ENCODE measurements around the gene NBEAL1.

GRCh38 chr2:203045867-203046266, 31.2 kb downstream of the NBEAL1 start:
- no peak for TF ChIP-seq CTCF (IDR thresholded peaks at IDR 0.05; ENCODE audit: control extremely low read depth in 1 of 3, insufficient read depth in 1 of 3, low read depth in 1 of 3, low read length in 3 of 3)
- TF ChIP-seq USF2 (IDR thresholded peaks at IDR 0.05; ENCODE audit: low read length) = no peak
- TF ChIP-seq MAFK (IDR thresholded peaks at IDR 0.05; ENCODE audit: low read depth, low read length) = no peak
- TF ChIP-seq POLR2A (IDR thresholded peaks at IDR 0.05; ENCODE audit: control extremely low read depth in 1 of 2, low read depth in 2 of 2, low read length in 2 of 2) = no peak
- TF ChIP-seq KDM5A (IDR thresholded peaks at IDR 0.05; ENCODE audit: low read length) = no peak
- no peak for TF ChIP-seq RAD21 (IDR thresholded peaks at IDR 0.05 in 1 of 2, conservative IDR thresholded peaks at IDR 0.05 in 1 of 2; ENCODE audit: low read depth in 2 of 2, low read length in 2 of 2)
- TF ChIP-seq TCF12 (IDR thresholded peaks at IDR 0.05; ENCODE audit: low read depth, low read length) = no peak
- no peak for TF ChIP-seq POLR2AphosphoS5 (IDR thresholded peaks at IDR 0.05; ENCODE audit: low read depth, low read length)
- no peak for TF ChIP-seq SP1 (IDR thresholded peaks at IDR 0.05; ENCODE audit: low read depth, low read length)
- no peak for TF ChIP-seq CHD1 (IDR thresholded peaks at IDR 0.05; ENCODE audit: low read depth, low read length)
